ENCODE data around the gene MIDN. TPM values are rescaled to one million over a fixed set of nuclear protein-coding genes. Genes with fewer than 3 reads are reported as not detected.
A peak's percentile ranks its signal among the peaks of the same experiment; 100 is the strongest.

Gene MIDN
- total RNA-seq, 2 donors from 2014 or later = 80.1 to 124 TPM

- ATAC-seq (ENCODE audit: insufficient number of reproducible peaks, low FRiP score, low read depth) (no peak), DNase-seq (ENCODE audit: low spot score) (no peak)
- Histone ChIP-seq H3K27ac (no peak overlapping the region), H3K36me3 (no peaks in the 10 kb centered on the region), H3K9me3 (no peaks in the 10 kb centered on the region), H3K4me3 (no peak overlapping the region), H3K4me1 (ENCODE audit: control insufficient read depth in 1 of 2, low read depth in 2 of 2) (peaks cover 0 to 16% of the 10 kb centered on the region in 2 donors), H3K27me3 (replicated peaks; ENCODE audit: insufficient read depth) (peaks cover 18% of the 10 kb centered on the region)
- TF ChIP-seq, protein P1, sequence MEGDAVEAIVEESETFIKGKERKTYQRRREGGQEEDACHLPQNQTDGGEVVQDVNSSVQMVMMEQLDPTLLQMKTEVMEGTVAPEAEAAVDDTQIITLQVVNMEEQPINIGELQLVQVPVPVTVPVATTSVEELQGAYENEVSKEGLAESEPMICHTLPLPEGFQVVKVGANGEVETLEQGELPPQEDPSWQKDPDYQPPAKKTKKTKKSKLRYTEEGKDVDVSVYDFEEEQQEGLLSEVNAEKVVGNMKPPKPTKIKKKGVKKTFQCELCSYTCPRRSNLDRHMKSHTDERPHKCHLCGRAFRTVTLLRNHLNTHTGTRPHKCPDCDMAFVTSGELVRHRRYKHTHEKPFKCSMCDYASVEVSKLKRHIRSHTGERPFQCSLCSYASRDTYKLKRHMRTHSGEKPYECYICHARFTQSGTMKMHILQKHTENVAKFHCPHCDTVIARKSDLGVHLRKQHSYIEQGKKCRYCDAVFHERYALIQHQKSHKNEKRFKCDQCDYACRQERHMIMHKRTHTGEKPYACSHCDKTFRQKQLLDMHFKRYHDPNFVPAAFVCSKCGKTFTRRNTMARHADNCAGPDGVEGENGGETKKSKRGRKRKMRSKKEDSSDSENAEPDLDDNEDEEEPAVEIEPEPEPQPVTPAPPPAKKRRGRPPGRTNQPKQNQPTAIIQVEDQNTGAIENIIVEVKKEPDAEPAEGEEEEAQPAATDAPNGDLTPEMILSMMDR (IDR thresholded peaks at IDR 0.05) = no peak
Observed at GRCh38 chr19:1284979-1285736, 36.8 kb downstream of the MIDN start.

DNA sequence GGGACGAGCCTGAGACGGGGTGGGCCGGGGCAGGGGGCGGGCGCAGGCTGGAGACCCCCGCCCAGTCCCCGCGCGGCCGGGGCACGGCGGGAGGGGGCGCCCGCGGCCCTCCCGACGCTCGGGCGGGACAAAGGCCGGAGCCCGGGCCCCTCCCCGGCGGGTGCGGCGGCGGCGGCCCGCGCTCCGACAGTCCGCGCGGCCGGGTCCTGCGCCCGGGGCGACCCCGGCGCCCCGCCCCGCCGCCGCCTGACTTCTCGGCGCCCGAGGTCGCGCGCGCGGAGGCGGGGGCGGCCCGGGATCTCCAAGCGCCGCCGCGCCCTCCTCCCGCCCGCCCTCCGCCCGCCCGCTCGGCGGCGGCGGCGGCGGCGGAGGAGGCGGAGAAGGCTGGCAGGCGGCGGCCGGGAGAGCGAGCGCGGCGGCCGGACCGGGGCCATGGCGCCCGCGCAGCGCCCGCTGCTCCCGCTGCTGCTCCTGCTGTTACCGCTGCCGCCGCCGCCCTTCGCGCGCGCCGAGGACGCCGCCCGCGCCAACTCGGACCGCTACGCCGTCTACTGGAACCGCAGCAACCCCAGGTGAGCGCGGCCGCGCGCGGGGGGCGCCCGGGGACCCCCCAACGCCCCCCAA, 37.5 kb downstream of the MIDN start, which contains the start of gene EFNA2:
Gene EFNA2, plus strand, starts transcription at position 137 of the 624 bp plus-strand sequence. Its CDS starts 296 bp downstream, at position 433.
- Histone ChIP-seq H3K4me1 (ENCODE audit: control insufficient read depth in 1 of 2, low read depth in 2 of 2) (peaks cover 0 to 16% of the 10 kb centered on the region in 2 donors), H3K4me3 (no peak within 1 kb of the TSS), H3K9me3 (no peaks in the 10 kb centered on the region), H3K36me3 (no peaks in the 10 kb centered on the region), H3K27ac (peak within 1 kb of the TSS in 1 of 2 donors; percentile 17), H3K27me3 (replicated peaks; ENCODE audit: insufficient read depth) (peaks cover 18% of the 10 kb centered on the region)
- DNase-seq (ENCODE audit: low spot score) = no peak
- TF ChIP-seq, protein P1 (IDR thresholded peaks at IDR 0.05) = no peak
- no peak for ATAC-seq (ENCODE audit: insufficient number of reproducible peaks, low FRiP score, low read depth)

- H3K9me3 ChIP-seq = no peaks in the 10 kb centered on the region
- H3K27ac ChIP-seq = peak overlapping the region in 1 of 2 donors; percentile 17
- H3K4me3 ChIP-seq = no peak overlapping the region
- TF ChIP-seq, protein P1 (IDR thresholded peaks at IDR 0.05) = no peak
- DNase-seq (ENCODE audit: low spot score) (no peak), ATAC-seq (ENCODE audit: insufficient number of reproducible peaks, low FRiP score, low read depth) (no peak)
- no peaks in the 10 kb centered on the region for H3K36me3 ChIP-seq
- H3K4me1 ChIP-seq (ENCODE audit: control insufficient read depth in 1 of 2, low read depth in 2 of 2) = peaks cover 0 to 16% of the 10 kb centered on the region in 2 donors
- peaks cover 18% of the 10 kb centered on the region for H3K27me3 ChIP-seq (replicated peaks; ENCODE audit: insufficient read depth)
Observed at GRCh38 chr19:1286487-1287353, 38.3 kb downstream of the MIDN start.

- Histone ChIP-seq H3K36me3 (no peaks in the 10 kb centered on the region), H3K4me1 (ENCODE audit: control insufficient read depth in 1 of 2, low read depth in 2 of 2) (peaks cover 0 to 16% of the 10 kb centered on the region in 2 donors), H3K4me3 (no peak overlapping the region), H3K27ac (no peak overlapping the region), H3K27me3 (replicated peaks; ENCODE audit: insufficient read depth) (peaks cover 18% of the 10 kb centered on the region), H3K9me3 (no peaks in the 10 kb centered on the region)
- DNase-seq (ENCODE audit: low spot score) (no peak), ATAC-seq (ENCODE audit: insufficient number of reproducible peaks, low FRiP score, low read depth) (no peak)
- TF ChIP-seq, protein P1 (IDR thresholded peaks at IDR 0.05) = no peak
Observed at GRCh38 chr19:1287354-1288225, 39.2 kb downstream of the MIDN start.

All from thoracic aorta (tissue), 2 donors.